HEK293 (cell line): ENCODE results near the gene ADAMTS2.

Experiments used
- IKZF3 ChIP-seq: fragments of 450-650 bp; IDR thresholded peaks from 2 replicates; pipeline ENCODE4 v1.5.0; 2018; ENCODE audit warnings: missing biosample characterization, mild to moderate bottlenecking, missing genetic modification characterization, moderate library complexity
- KLF16 ChIP-seq: fragments of 450-650 bp; formaldehyde crosslinking; IDR thresholded peaks from 2 replicates; pipeline ENCODE4 v1.5.1; 2017; ENCODE audit warnings: missing biosample characterization, missing genetic modification characterization
- ZBTB17 ChIP-seq: fragments of 450-650 bp; formaldehyde crosslinking; IDR thresholded peaks from 2 replicates; pipeline ENCODE4 v1.5.1; 2016; ENCODE audit warnings: missing biosample characterization, missing genetic modification characterization
- ZBTB21 ChIP-seq: fragments of 450-650 bp; formaldehyde crosslinking; IDR thresholded peaks from 2 replicates; pipeline ENCODE4 v1.5.1; 2017; ENCODE audit warnings: missing biosample characterization, missing genetic modification characterization
- ZNF501 ChIP-seq: fragments of 450-650 bp; formaldehyde crosslinking; IDR thresholded peaks from 2 replicates; pipeline ENCODE4 v1.5.1; 2016; ENCODE audit warnings: missing biosample characterization, missing genetic modification characterization
- TF ChIP-seq, protein P1 (sequence below): fragments of 450-650 bp; formaldehyde crosslinking; IDR thresholded peaks from 2 replicates; pipeline ENCODE4 v1.5.1; 2017; ENCODE audit warnings: missing biosample characterization, missing genetic modification characterization
- TF ChIP-seq, protein P2 (sequence below): fragments of 450-650 bp; formaldehyde crosslinking; IDR thresholded peaks from 2 replicates; pipeline ENCODE4 v1.5.1; 2016; ENCODE audit warnings: missing biosample characterization, missing genetic modification characterization
- TF ChIP-seq, protein P3 (sequence below): fragments of 450-650 bp; formaldehyde crosslinking; IDR thresholded peaks from 2 replicates; pipeline ENCODE4 v1.5.1; 2016; ENCODE audit warnings: missing biosample characterization, missing genetic modification characterization

DNA sequence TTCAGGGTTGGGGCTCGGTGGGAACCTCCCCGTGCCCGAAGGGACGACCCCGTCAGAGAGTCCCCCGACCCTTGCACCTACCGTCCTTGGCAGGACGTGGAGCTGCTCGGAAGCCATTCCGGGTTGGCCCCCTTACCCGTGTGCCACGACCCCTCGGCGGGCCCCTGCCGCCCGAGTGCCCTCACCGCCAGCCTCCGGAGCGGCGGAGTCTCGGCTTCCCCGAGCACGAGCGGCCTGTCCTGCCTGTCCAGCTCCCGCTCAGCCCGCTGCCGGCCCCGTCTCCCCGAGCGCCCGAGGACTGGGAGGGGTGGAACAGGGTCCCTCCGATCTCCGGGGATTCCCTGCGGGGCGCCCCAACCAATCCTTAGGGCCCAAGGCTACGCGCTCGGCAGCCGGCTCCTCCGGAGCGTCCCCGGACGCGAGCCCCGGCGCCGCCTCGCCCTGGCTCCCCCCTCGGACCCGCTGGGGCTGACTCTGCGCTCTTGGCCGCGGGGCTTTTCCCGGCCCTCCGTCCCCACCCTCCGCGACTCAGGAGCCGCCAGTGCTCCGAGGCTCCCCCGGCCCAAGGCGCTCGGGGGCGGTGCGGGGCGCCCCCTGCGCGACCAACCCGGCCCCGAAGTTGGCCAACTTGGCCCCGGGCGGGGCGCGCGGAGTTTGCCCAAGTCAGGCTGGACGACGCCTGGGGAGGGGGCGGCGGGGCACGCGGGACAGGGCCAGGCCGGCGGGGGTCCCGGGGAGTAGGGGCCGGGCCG, 654 bp downstream of the ADAMTS2 start:
- TF ChIP-seq ZBTB21 (tag by site-specific recombination) (no peak), ZBTB17 (peak; percentile 51; the same call in 1 of the 2 replicates), IKZF3 (no peak), ZNF501 (tag by site-specific recombination) (no peak), KLF16 (no peak)
- TF ChIP-seq, protein P1, sequence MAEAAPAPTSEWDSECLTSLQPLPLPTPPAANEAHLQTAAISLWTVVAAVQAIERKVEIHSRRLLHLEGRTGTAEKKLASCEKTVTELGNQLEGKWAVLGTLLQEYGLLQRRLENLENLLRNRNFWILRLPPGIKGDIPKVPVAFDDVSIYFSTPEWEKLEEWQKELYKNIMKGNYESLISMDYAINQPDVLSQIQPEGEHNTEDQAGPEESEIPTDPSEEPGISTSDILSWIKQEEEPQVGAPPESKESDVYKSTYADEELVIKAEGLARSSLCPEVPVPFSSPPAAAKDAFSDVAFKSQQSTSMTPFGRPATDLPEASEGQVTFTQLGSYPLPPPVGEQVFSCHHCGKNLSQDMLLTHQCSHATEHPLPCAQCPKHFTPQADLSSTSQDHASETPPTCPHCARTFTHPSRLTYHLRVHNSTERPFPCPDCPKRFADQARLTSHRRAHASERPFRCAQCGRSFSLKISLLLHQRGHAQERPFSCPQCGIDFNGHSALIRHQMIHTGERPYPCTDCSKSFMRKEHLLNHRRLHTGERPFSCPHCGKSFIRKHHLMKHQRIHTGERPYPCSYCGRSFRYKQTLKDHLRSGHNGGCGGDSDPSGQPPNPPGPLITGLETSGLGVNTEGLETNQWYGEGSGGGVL, result no peak; the same call in 1 of the 2 replicates
- TF ChIP-seq, protein P2, sequence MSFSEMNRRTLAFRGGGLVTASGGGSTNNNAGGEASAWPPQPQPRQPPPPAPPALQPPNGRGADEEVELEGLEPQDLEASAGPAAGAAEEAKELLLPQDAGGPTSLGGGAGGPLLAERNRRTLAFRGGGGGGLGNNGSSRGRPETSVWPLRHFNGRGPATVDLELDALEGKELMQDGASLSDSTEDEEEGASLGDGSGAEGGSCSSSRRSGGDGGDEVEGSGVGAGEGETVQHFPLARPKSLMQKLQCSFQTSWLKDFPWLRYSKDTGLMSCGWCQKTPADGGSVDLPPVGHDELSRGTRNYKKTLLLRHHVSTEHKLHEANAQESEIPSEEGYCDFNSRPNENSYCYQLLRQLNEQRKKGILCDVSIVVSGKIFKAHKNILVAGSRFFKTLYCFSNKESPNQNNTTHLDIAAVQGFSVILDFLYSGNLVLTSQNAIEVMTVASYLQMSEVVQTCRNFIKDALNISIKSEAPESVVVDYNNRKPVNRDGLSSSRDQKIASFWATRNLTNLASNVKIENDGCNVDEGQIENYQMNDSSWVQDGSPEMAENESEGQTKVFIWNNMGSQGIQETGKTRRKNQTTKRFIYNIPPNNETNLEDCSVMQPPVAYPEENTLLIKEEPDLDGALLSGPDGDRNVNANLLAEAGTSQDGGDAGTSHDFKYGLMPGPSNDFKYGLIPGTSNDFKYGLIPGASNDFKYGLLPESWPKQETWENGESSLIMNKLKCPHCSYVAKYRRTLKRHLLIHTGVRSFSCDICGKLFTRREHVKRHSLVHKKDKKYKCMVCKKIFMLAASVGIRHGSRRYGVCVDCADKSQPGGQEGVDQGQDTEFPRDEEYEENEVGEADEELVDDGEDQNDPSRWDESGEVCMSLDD (tag by site-specific recombination), result 0 out of 2 replicates have a peak, but pooled peaks have one; percentile 35
- TF ChIP-seq, protein P3, sequence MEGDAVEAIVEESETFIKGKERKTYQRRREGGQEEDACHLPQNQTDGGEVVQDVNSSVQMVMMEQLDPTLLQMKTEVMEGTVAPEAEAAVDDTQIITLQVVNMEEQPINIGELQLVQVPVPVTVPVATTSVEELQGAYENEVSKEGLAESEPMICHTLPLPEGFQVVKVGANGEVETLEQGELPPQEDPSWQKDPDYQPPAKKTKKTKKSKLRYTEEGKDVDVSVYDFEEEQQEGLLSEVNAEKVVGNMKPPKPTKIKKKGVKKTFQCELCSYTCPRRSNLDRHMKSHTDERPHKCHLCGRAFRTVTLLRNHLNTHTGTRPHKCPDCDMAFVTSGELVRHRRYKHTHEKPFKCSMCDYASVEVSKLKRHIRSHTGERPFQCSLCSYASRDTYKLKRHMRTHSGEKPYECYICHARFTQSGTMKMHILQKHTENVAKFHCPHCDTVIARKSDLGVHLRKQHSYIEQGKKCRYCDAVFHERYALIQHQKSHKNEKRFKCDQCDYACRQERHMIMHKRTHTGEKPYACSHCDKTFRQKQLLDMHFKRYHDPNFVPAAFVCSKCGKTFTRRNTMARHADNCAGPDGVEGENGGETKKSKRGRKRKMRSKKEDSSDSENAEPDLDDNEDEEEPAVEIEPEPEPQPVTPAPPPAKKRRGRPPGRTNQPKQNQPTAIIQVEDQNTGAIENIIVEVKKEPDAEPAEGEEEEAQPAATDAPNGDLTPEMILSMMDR (tag by site-specific recombination), result no peak
